Measurements from ENCODE around the gene ADAM17. TPM values are rescaled to one million over a fixed set of nuclear protein-coding genes. Genes with fewer than 3 reads are reported as not detected.

ADAM17 gene
- total and polyA plus RNA-seq, 8 donors = 4.6 to 18.8 (median 7.4) TPM

GRCh38 chr2:9473308-9473984 lies 82.2 kb downstream of the ADAM17 start:
- H3K4me1 ChIP-seq = peaks cover 0 to 8% (median 0%) of the 10 kb centered on the region in 3 donors
- TF ChIP-seq CTCF (IDR thresholded peaks at IDR 0.05) = peak in 2 of 4 donors; percentile 13
- 13% methylated on average over 24 of the region's 24 CpGs for WGBS, 2 donors
- DNase-seq (peak; percentile 35 to 62 (median 50)), FAIRE-seq (no peak), ATAC-seq (peak; percentile 44 to 68 (median 62))
- no peaks in the 10 kb centered on the region for H3K27me3 ChIP-seq
- no peaks in the 10 kb centered on the region for H3K9me3 ChIP-seq
- H3K4me3 ChIP-seq = peak overlapping the region; percentile 53 to 89 (median 78)
- intact Hi-C loops (cut with DNase I) = no loop called here
- H3K36me3 ChIP-seq = no peaks in the 10 kb centered on the region
- peak overlapping the region; percentile 72 to 83 (median 77) for H3K27ac ChIP-seq

- Histone ChIP-seq H3K9me3 (no peaks in the 10 kb centered on the region), H3K27ac (no peak overlapping the region), H3K27me3 (no peaks in the 10 kb centered on the region), H3K4me1 (peaks cover 0 to 8% (median 0%) of the 10 kb centered on the region in 3 donors), H3K36me3 (no peaks in the 10 kb centered on the region), H3K4me3 (no peak overlapping the region)
- FAIRE-seq = no peak
- intact Hi-C loops (cut with DNase I) = no loop called here
- DNase-seq = no peak
- no peak for TF ChIP-seq CTCF (IDR thresholded peaks at IDR 0.05)
- ATAC-seq = no peak
- 94 to 99% methylated on average over 9 of the region's 9 CpGs for WGBS, 2 donors
Measured at GRCh38 chr2:9472511-9472910, 83.1 kb downstream of the ADAM17 start.

- no peaks in the 10 kb centered on the region for H3K9me3 ChIP-seq
- DNase-seq (no peak), ATAC-seq (no peak), FAIRE-seq (no peak)
- H3K27ac ChIP-seq = no peak overlapping the region
- H3K4me3 ChIP-seq = no peak overlapping the region
- H3K36me3 ChIP-seq = no peaks in the 10 kb centered on the region
- TF ChIP-seq CTCF (IDR thresholded peaks at IDR 0.05) = no peak
- intact Hi-C loops (cut with DNase I) = no loop called here
- no peaks in the 10 kb centered on the region for H3K27me3 ChIP-seq
- 91% methylated on average over 5 of the region's 5 CpGs for WGBS, 2 donors
- peaks cover 0 to 8% (median 0%) of the 10 kb centered on the region in 3 donors for H3K4me1 ChIP-seq
Measured at GRCh38 chr2:9471206-9471605, 84.4 kb downstream of the ADAM17 start.

- DNase-seq (peak in 2 of 6 donors; percentile 27 to 57), ATAC-seq (peak in 3 of 4 donors; percentile 53 to 87 (median 60))
- H3K4me3 ChIP-seq = no peak overlapping the region
Measured at GRCh38 chr2:9467687-9468086, 87.9 kb downstream of the ADAM17 start.

More at GRCh38 chr2:9467687-9468086, 87.9 kb downstream of the ADAM17 start:
- FAIRE-seq = no peak
- H3K4me1 ChIP-seq = no peaks in the 10 kb centered on the region
- intact Hi-C loops (cut with DNase I) = no loop called here
- no peaks in the 10 kb centered on the region for H3K36me3 ChIP-seq
- no peak overlapping the region for H3K27ac ChIP-seq
- WGBS, 2 donors = 44 to 48% methylated on average over 10 of the region's 10 CpGs
- H3K27me3 ChIP-seq = no peaks in the 10 kb centered on the region
- TF ChIP-seq CTCF (IDR thresholded peaks at IDR 0.05) = no peak
- no peaks in the 10 kb centered on the region for H3K9me3 ChIP-seq

All from pancreas (tissue), 10 donors.